Gastroesophageal sphincter (tissue), 4 donors: ENCODE results near the gene C4B. TPM values are rescaled to one million over a fixed set of nuclear protein-coding genes. Genes with fewer than 3 reads are reported as not detected.

Experiments used
- ATAC-seq: fragments of 150-250 bp; one replicate; pipeline ENCODE4 v1.9.1; 2016; ENCODE audit warnings: mild to moderate bottlenecking, moderate library complexity
- H3K27ac ChIP-seq, 4 donors: fragments of 200-600 bp; sonication (generic) in 3 of 4; 1 replicate in 3 of 4; 2 replicates in 1 of 4; pipeline ENCODE4 v1.5.1; 2016 to 2019
- H3K27me3 ChIP-seq: fragments of 200-600 bp; sonication (generic); one replicate; pipeline ENCODE4 v1.5.1; 2019
- H3K36me3 ChIP-seq, 2 donors: fragments of 200-600 bp; sonication (generic); one replicate each; pipeline ENCODE4 v1.5.1; 2019; ENCODE audit warnings: control low read depth in 1 of 2
- H3K4me1 ChIP-seq, 3 donors: fragments of 200-600 bp; sonication (generic); 1 replicate in 2 of 3; 2 replicates in 1 of 3; pipeline ENCODE4 v1.5.1; 2016 to 2019; ENCODE audit warnings: control low read depth in 2 of 3
- H3K4me3 ChIP-seq, 2 donors: fragments of 200-600 bp; sonication (generic); one replicate each; pipeline ENCODE4 v1.5.1; 2019; ENCODE audit warnings: mild to moderate bottlenecking in 1 of 2, moderate library complexity in 1 of 2
- H3K9me3 ChIP-seq, 3 donors: fragments of 200-600 bp; sonication (generic); one replicate each; pipeline ENCODE4 v1.5.1; 2017 to 2019; ENCODE audit warnings: control low read depth in 2 of 3
- EP300 ChIP-seq: sonication (generic); formaldehyde crosslinking; IDR thresholded peaks from one replicate; pipeline ENCODE4 v1.6.1; 2017; ENCODE audit warnings: antibody characterized with exemption, mild to moderate bottlenecking
- POLR2A ChIP-seq, 2 donors: fragments of 450-650 bp; IDR thresholded peaks; one replicate each; pipeline ENCODE4 v1.6.1; 2017; ENCODE audit warnings: antibody characterized with exemption in 2 of 2, mild to moderate bottlenecking in 2 of 2, moderate library complexity in 1 of 2
- POLR2AphosphoS5 ChIP-seq: sonication (generic); formaldehyde crosslinking; IDR thresholded peaks from one replicate; pipeline ENCODE4 v1.6.1; 2017; ENCODE audit warnings: antibody characterized with exemption
- WGBS, 2 donors: methylation state at CpG; one replicate each; pipeline ENCODE4 v1.1.5; 2018; ENCODE audit warnings: low coverage in 1 of 2; 5-methylcytosine and 5-hydroxymethylcytosine counted together
- total RNA-seq, 4 donors: library from RNA; depleted of rRNA; stranded (reverse); fragments of >200 nt; gene quantifications; one replicate each; pipeline ENCODE4 v1.1.0, GENCODE V29; 2016
- TF ChIP-seq, protein P1 (sequence below), 4 experiments: fragments of 200-600 bp in 2 of 4; fragments of 450-650 bp in 2 of 4; sonication (generic) in 1 of 4; IDR thresholded peaks; one replicate each; pipeline ENCODE4 v1.5.1; 2017 to 2019; ENCODE audit warnings: antibody characterized with exemption in 4 of 4, mild to moderate bottlenecking in 2 of 4, moderate library complexity in 2 of 4

C4B gene
- total RNA-seq, 4 donors from 2014 or later, result 45.6 to 259 (median 82.1) TPM

GRCh38 chr6:32045811-32046449 is 31.3 kb downstream of the C4B start:
- 41% methylated on average over 3 of the region's 22 CpGs; no CpG with 5 or more reads in 1 of the 2 donors for WGBS, 2 donors
- peak overlapping the region; percentile 4 to 84 (median 80) for H3K27ac ChIP-seq
- H3K4me3 ChIP-seq, result no peak overlapping the region

GRCh38 chr6:32046450-32047083 is 32.0 kb downstream of the C4B start:
- Histone ChIP-seq H3K9me3 (no peaks in the 10 kb centered on the region), H3K4me1 (peaks cover 0 to 42% (median 24%) of the 10 kb centered on the region in 3 donors), H3K4me3 (no peak overlapping the region), H3K27me3 (no peaks in the 10 kb centered on the region), H3K27ac (peak overlapping the region; percentile 4 to 84 (median 80)), H3K36me3 (peaks cover 0 to 10% of the 10 kb centered on the region in 2 donors)
- TF ChIP-seq EP300, result no peak
- TF ChIP-seq, protein P1, sequence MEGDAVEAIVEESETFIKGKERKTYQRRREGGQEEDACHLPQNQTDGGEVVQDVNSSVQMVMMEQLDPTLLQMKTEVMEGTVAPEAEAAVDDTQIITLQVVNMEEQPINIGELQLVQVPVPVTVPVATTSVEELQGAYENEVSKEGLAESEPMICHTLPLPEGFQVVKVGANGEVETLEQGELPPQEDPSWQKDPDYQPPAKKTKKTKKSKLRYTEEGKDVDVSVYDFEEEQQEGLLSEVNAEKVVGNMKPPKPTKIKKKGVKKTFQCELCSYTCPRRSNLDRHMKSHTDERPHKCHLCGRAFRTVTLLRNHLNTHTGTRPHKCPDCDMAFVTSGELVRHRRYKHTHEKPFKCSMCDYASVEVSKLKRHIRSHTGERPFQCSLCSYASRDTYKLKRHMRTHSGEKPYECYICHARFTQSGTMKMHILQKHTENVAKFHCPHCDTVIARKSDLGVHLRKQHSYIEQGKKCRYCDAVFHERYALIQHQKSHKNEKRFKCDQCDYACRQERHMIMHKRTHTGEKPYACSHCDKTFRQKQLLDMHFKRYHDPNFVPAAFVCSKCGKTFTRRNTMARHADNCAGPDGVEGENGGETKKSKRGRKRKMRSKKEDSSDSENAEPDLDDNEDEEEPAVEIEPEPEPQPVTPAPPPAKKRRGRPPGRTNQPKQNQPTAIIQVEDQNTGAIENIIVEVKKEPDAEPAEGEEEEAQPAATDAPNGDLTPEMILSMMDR (IDR thresholded peaks at IDR 0.05), result peak in 2 of 4 experiments; percentile 10 to 13
- no peak for TF ChIP-seq POLR2AphosphoS5
- ATAC-seq, result peak; percentile 32
- WGBS, 2 donors, result 17% methylated on average over 7 of the region's 14 CpGs; no CpG with 5 or more reads in 1 of the 2 donors

More at GRCh38 chr6:32045811-32046449, 31.3 kb downstream of the C4B start:
- Histone ChIP-seq H3K9me3 (no peaks in the 10 kb centered on the region), H3K4me1 (peaks cover 0 to 42% (median 24%) of the 10 kb centered on the region in 3 donors), H3K27me3 (no peaks in the 10 kb centered on the region), H3K36me3 (peaks cover 0 to 10% of the 10 kb centered on the region in 2 donors)
- TF ChIP-seq POLR2A (IDR thresholded peaks at IDR 0.05) (no peak), POLR2AphosphoS5 (no peak), EP300 (no peak)
- TF ChIP-seq, protein P1 (IDR thresholded peaks at IDR 0.05), result no peak
- peak; percentile 25 for ATAC-seq

- Histone ChIP-seq H3K9me3 (no peaks in the 10 kb centered on the region), H3K27ac (peak overlapping the region; percentile 3 to 84 (median 80)), H3K4me1 (peaks cover 0 to 42% (median 24%) of the 10 kb centered on the region in 3 donors), H3K4me3 (no peak overlapping the region), H3K27me3 (no peaks in the 10 kb centered on the region), H3K36me3 (peaks cover 0 to 10% of the 10 kb centered on the region in 2 donors)
- 17% methylated on average over 2 of the region's 11 CpGs; no CpG with 5 or more reads in 1 of the 2 donors for WGBS, 2 donors
- peak; percentile 81 for ATAC-seq
- TF ChIP-seq POLR2AphosphoS5, result peak; percentile 62
- TF ChIP-seq, protein P1 (IDR thresholded peaks at IDR 0.05), result no peak
- TF ChIP-seq EP300, result no peak
- no peak for TF ChIP-seq POLR2A (IDR thresholded peaks at IDR 0.05)
Observed at GRCh38 chr6:32047084-32047478, 32.5 kb downstream of the C4B start.

DNA sequence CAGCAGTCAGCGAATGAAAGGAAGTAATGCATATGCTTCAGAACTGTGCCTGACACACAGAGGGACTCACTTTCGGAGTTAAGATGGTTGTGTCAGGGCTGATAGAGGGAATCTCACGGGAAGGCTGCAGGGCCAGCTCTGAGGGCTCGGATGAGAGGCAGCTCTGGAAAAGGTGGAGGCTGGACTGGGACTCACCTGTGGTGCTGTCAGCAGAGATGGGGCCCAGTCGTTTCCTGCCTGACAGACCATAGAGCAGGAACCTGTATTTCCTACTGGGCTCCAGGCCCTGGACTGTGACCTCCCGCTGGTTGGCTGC is 32.9 kb downstream of the C4B start:
- no peak for ATAC-seq
- Histone ChIP-seq H3K4me1 (peaks cover 0 to 42% (median 24%) of the 10 kb centered on the region in 3 donors), H3K27ac (peak overlapping the region in 3 of 4 donors; percentile 80 to 84 (median 81)), H3K36me3 (peaks cover 0 to 12% of the 10 kb centered on the region in 2 donors), H3K4me3 (no peak overlapping the region), H3K9me3 (no peaks in the 10 kb centered on the region), H3K27me3 (no peaks in the 10 kb centered on the region)
- 40 to 53% methylated on average over 1 to 5 of the region's 6 CpGs for WGBS, 2 donors
- TF ChIP-seq EP300 (no peak), POLR2A (IDR thresholded peaks at IDR 0.05) (no peak), POLR2AphosphoS5 (no peak)
- TF ChIP-seq, protein P1 (IDR thresholded peaks at IDR 0.05), result no peak
